CD14-positive monocyte (primary cell): ENCODE measurements around the gene GYS2. TPM values are rescaled to one million over a fixed set of nuclear protein-coding genes. Genes with fewer than 3 reads are reported as not detected.

Experiments used
- DNase-seq, 3 donors: peaks; one replicate each; pipeline ENCODE4 v3.0.0-alpha.2; 2011 to 2022
- H2AFZ ChIP-seq: 2 replicates; pipeline ENCODE4 v1.6.0; 2012; ENCODE audit warnings: mild to moderate bottlenecking, low read depth, low read length, inconsistent platforms; ENCODE audit not compliant: insufficient read depth, poor library complexity, severe bottlenecking
- H3K27ac ChIP-seq, 2 donors: 1 replicate in 1 of 2; 2 replicates in 1 of 2; pipeline ENCODE4 v1.5.1; 2012 to 2013; ENCODE audit warnings: low read length in 2 of 2, control low read depth in 1 of 2, inconsistent platforms in 1 of 2, low read depth in 1 of 2, mild to moderate bottlenecking in 1 of 2
- H3K27me3 ChIP-seq, 2 donors: one replicate each; pipeline versions ENCODE4 v1.6.0 to v1.6.1; 2011 to 2013; ENCODE audit warnings: low read length in 2 of 2; ENCODE audit not compliant: control insufficient read depth in 2 of 2, insufficient read depth in 2 of 2
- H3K36me3 ChIP-seq, 2 donors: replicated peaks in 1 of 2; 1 replicate in 1 of 2; 2 replicates in 1 of 2; pipeline versions ENCODE4 v1.5.1 to v1.6.1; 2012 to 2013; ENCODE audit warnings: low read length in 2 of 2, control low read depth in 1 of 2, inconsistent platforms in 1 of 2, mild to moderate bottlenecking in 1 of 2; ENCODE audit not compliant: insufficient read depth in 2 of 2, control insufficient read depth in 1 of 2
- H3K4me1 ChIP-seq, 2 donors: 1 replicate in 1 of 2; 2 replicates in 1 of 2; pipeline versions ENCODE4 v1.5.1 to v1.6.1; 2012 to 2013; ENCODE audit warnings: low read length in 2 of 2, control low read depth in 1 of 2, inconsistent platforms in 1 of 2, mild to moderate bottlenecking in 1 of 2, moderate library complexity in 1 of 2; ENCODE audit not compliant: insufficient read depth in 2 of 2, control insufficient read depth in 1 of 2
- H3K4me2 ChIP-seq: replicated peaks from 2 replicates; pipeline ENCODE3; 2012; ENCODE audit warnings: low read length, moderate library complexity, mild to moderate bottlenecking; ENCODE audit not compliant: poor library complexity, severe bottlenecking; ENCODE audit errors: extremely low read depth
- H3K4me3 ChIP-seq, 3 experiments: fragments of 200-600 bp in 1 of 3; sonication (generic) in 1 of 3; replicated peaks in 1 of 3; 1 replicate in 2 of 3; 2 replicates in 1 of 3; pipeline ENCODE4 v1.5.1; 2011 to 2013; ENCODE audit warnings: low read length in 3 of 3, mild to moderate bottlenecking in 3 of 3, control low read depth in 2 of 3, low read depth in 2 of 3, inconsistent platforms in 1 of 3, moderate library complexity in 1 of 3
- H3K79me2 ChIP-seq: 2 replicates; pipeline ENCODE4 v1.6.0; 2012; ENCODE audit warnings: mild to moderate bottlenecking, control low read depth, inconsistent platforms, low read length, moderate library complexity; ENCODE audit not compliant: insufficient read depth
- H3K9ac ChIP-seq: 2 replicates; pipeline ENCODE4 v1.6.0; 2017; ENCODE audit warnings: low read length, mild to moderate bottlenecking; ENCODE audit not compliant: insufficient read depth, poor library complexity, severe bottlenecking
- H3K9me3 ChIP-seq, 2 donors: replicated peaks in 1 of 2; 1 replicate in 1 of 2; 2 replicates in 1 of 2; pipeline versions ENCODE4 v1.5.1 to v1.6.1; 2012 to 2013; ENCODE audit warnings: low read length in 2 of 2, control low read depth in 1 of 2; ENCODE audit not compliant: control insufficient read depth in 1 of 2, insufficient read depth in 1 of 2
- H4K20me1 ChIP-seq: 2 replicates; pipeline ENCODE4 v1.6.0; 2012; ENCODE audit warnings: mild to moderate bottlenecking, low read length, control low read depth, moderate library complexity; ENCODE audit not compliant: insufficient read depth
- H3K27ac Mint-ChIP-seq, 7 donors: one replicate each; pipeline ENCODE4 v1.8.0; 2020; ENCODE audit warnings: mild to moderate bottlenecking in 7 of 7, mixed read lengths in 7 of 7, moderate library complexity in 6 of 7, inconsistent platforms in 2 of 7
- H3K27me3 Mint-ChIP-seq, 3 donors: one replicate each; pipeline ENCODE4 v1.8.0; 2021 to 2022; ENCODE audit warnings: low read depth in 3 of 3, mild to moderate bottlenecking in 3 of 3, mixed read lengths in 3 of 3, moderate library complexity in 3 of 3, inconsistent platforms in 1 of 3
- H3K36me3 Mint-ChIP-seq, 2 donors: one replicate each; pipeline ENCODE4 v1.8.0; 2020; ENCODE audit warnings: mixed read lengths in 2 of 2, inconsistent platforms in 1 of 2, mild to moderate bottlenecking in 1 of 2
- H3K4me1 Mint-ChIP-seq: one replicate; pipeline ENCODE4 v1.8.0; 2020; ENCODE audit warnings: mild to moderate bottlenecking, mixed read lengths
- H3K4me3 Mint-ChIP-seq, 2 donors: one replicate each; pipeline ENCODE4 v1.8.0; 2020; ENCODE audit warnings: mild to moderate bottlenecking in 2 of 2, mixed read lengths in 2 of 2, moderate library complexity in 1 of 2
- H3K9me3 Mint-ChIP-seq, 7 donors: one replicate each; pipeline ENCODE4 v1.8.0; 2020 to 2022; ENCODE audit warnings: mixed read lengths in 7 of 7, mild to moderate bottlenecking in 6 of 7, moderate library complexity in 6 of 7, inconsistent platforms in 2 of 7
- WGBS: methylation state at CpG from one replicate; pipeline ENCODE4 v1.1.5; 2013; ENCODE audit warnings: missing lambda C conversion rate; ENCODE audit not compliant: insufficient coverage; 5-methylcytosine and 5-hydroxymethylcytosine counted together
- intact Hi-C, 2 donors: fragments of 100-400 bp; cut with micrococcal nuclease; formaldehyde crosslinking; loops; one replicate each; pipeline versions ENCODE4 v1.15.0 to v1.15.1; 2023
- polyA plus RNA-seq, 3 donors: library from polyadenylated mRNA; depleted of rRNA in 1 of 3; unstranded in 2 of 3; stranded (reverse) in 1 of 3; fragments of 300-500 nt in 2 of 3; fragments of >200 nt in 1 of 3; fragmentation: Illumina TruSeq in 2 of 3; gene quantifications; 1 replicate in 2 of 3; 2 replicates in 1 of 3; pipeline ENCODE4 v1.2.3, GENCODE V29; 2012 to 2021
- TF ChIP-seq, protein P1 (sequence below): fragments of 200-600 bp; IDR thresholded peaks from one replicate; pipeline ENCODE4 v1.8.0; 2022; ENCODE audit warnings: antibody characterized with exemption, mild to moderate bottlenecking

Gene GYS2
- polyA plus RNA-seq, 3 donors, result not detected

DNA sequence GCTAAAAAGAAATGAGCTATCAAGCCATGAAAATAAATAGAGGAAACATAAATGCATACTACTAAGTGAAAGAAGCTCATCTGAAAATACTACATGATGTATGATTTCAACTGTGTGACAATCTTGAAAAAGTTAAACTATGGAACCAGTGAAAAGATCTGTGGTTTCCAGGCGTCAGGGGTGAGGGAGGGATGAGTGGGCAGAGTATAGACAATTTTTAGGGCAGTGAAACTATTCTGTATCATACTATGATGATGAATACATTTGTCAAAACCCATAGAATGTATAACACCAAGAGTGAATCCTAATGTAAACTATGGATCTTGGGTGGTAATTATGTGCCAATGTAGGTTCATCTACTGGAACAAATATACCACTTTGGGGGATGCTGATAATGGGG, 57.2 kb downstream of the GYS2 start:
- no peaks in the 10 kb centered on the region for H3K79me2 ChIP-seq
- H3K9me3 Mint-ChIP-seq, result no peaks in the 10 kb centered on the region
- no peak for DNase-seq
- no peaks in the 10 kb centered on the region for H3K4me1 ChIP-seq
- H3K9ac ChIP-seq, result no peak overlapping the region
- no CpG with 5 or more reads among the region's 1 CpG for WGBS
- no peaks in the 10 kb centered on the region for H3K27me3 ChIP-seq
- no peaks in the 10 kb centered on the region for H3K36me3 ChIP-seq
- no peak overlapping the region for H3K4me3 ChIP-seq
- H3K4me2 ChIP-seq, result no peak overlapping the region
- no peak overlapping the region for H2AFZ ChIP-seq
- no peak overlapping the region for H3K27ac Mint-ChIP-seq
- no peaks in the 10 kb centered on the region for H3K4me1 Mint-ChIP-seq
- H3K4me3 Mint-ChIP-seq, result no peak overlapping the region
- no peak overlapping the region for H3K27ac ChIP-seq
- H3K27me3 Mint-ChIP-seq, result no peaks in the 10 kb centered on the region
- intact Hi-C loops, result no loop called here
- TF ChIP-seq, protein P1, sequence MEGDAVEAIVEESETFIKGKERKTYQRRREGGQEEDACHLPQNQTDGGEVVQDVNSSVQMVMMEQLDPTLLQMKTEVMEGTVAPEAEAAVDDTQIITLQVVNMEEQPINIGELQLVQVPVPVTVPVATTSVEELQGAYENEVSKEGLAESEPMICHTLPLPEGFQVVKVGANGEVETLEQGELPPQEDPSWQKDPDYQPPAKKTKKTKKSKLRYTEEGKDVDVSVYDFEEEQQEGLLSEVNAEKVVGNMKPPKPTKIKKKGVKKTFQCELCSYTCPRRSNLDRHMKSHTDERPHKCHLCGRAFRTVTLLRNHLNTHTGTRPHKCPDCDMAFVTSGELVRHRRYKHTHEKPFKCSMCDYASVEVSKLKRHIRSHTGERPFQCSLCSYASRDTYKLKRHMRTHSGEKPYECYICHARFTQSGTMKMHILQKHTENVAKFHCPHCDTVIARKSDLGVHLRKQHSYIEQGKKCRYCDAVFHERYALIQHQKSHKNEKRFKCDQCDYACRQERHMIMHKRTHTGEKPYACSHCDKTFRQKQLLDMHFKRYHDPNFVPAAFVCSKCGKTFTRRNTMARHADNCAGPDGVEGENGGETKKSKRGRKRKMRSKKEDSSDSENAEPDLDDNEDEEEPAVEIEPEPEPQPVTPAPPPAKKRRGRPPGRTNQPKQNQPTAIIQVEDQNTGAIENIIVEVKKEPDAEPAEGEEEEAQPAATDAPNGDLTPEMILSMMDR, result no peak
- H3K36me3 Mint-ChIP-seq, result no peaks in the 10 kb centered on the region
- H3K9me3 ChIP-seq, result no peaks in the 10 kb centered on the region
- H4K20me1 ChIP-seq, result no peaks in the 10 kb centered on the region

DNA sequence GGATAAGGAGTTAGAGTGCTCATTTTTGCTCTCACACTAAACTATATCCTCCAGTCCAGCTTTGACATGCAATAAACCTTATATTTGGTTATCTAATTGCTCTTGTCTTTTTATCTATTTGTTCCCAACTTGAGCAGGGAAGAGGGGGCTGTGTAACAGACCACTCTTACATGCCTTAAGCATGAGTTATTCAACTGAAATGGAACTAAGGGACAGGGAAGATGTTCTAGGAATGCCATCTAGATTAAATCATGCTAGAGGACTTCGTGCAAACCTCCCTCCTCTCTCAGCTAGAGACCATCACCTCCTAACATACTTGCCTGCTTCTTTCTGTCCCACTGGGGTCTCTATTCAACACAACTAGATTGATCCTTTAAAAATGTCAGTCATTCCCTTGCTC, 57.9 kb downstream of the GYS2 start:
- Histone ChIP-seq H2AFZ (no peak overlapping the region), H4K20me1 (no peaks in the 10 kb centered on the region), H3K4me1 (no peaks in the 10 kb centered on the region), H3K9ac (no peak overlapping the region), H3K4me3 (no peak overlapping the region), H3K9me3 (no peaks in the 10 kb centered on the region), H3K36me3 (no peaks in the 10 kb centered on the region), H3K4me2 (no peak overlapping the region), H3K27ac (no peak overlapping the region), H3K79me2 (no peaks in the 10 kb centered on the region), H3K27me3 (no peaks in the 10 kb centered on the region)
- H3K27ac Mint-ChIP-seq, result no peak overlapping the region
- no peaks in the 10 kb centered on the region for H3K27me3 Mint-ChIP-seq
- intact Hi-C loops, result no loop called here
- no peak for DNase-seq
- WGBS, result no CpG with 5 or more reads among the region's 1 CpG
- TF ChIP-seq, protein P1, result no peak
- no peaks in the 10 kb centered on the region for H3K9me3 Mint-ChIP-seq
- H3K36me3 Mint-ChIP-seq, result no peaks in the 10 kb centered on the region
- no peaks in the 10 kb centered on the region for H3K4me1 Mint-ChIP-seq
- no peak overlapping the region for H3K4me3 Mint-ChIP-seq
